Activated CD4-positive, alpha-beta T cell treated with anti-CD3 and anti-CD28 coated beads for 1 hour (primary cell): ENCODE measurements around the gene MBL2.

Experiments used
- DNase-seq: peaks from one replicate; pipeline ENCODE4 v3.0.0-alpha.2; 2020

The MBL2 gene

DNA sequence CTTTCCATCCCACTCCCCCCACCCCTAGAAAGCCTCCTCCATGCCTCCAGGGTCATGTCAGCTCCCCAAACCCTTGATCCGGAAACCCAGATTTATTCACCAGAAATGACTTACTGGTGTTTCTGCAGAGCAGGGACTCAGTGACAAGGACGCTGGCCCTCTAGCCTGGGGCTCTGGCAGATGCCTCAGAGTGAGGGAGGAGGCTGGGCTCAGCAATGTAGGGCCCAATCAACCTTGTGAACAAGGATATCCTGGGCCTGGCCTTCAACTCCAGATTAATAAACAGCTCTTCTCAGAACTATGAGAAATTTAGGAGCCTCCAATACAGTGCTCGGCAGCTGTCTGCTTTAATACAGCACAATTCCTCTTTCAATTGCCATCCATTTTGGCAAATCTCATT, at the start of gene MBL2:
TSS of gene MBL2 (minus strand) at position 162 of the 400 bp plus-strand sequence. CDS start 1,149 bp downstream, outside the sequence.
- DNase-seq, result no peak

DNA sequence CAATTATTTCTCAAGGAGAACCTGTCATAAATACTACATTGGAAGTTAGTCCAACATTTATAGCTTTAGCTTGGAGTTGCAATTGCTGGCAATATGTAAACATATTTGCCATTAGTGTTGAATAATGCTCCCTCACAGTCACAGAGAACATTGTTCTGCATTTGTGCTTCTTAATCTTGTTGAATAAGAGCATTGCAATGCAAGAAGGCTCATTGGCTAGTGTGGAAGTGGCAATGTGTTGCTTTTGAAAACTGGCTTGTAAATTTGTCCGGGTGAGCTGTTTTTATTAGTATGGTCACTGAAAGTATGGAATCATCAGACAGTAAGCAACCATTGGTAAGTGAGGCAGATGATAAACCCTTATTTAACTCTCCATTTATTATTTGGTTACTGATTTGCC, 47.7 kb upstream of the MBL2 start:
- no peak for DNase-seq

DNA sequence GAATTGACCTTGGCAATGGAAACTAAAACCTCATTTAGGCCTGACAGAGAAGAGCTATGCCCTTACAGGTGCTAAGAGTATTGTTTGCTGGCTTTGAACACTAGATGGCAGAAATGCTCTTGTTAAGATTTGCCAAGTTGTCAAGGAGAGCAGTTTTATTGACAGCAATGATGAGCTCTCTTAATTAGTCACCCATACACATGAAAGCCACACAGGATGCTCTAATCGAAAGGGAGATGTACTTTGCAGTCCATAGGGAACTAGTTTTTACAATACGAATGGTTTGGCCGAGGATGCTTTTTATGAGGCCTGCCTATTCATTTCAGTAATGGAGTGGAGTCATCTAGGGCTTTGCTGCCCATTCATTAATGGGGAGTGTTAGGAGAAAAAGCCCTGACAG, 45.4 kb upstream of the MBL2 start:
- DNase-seq, result no peak

DNA sequence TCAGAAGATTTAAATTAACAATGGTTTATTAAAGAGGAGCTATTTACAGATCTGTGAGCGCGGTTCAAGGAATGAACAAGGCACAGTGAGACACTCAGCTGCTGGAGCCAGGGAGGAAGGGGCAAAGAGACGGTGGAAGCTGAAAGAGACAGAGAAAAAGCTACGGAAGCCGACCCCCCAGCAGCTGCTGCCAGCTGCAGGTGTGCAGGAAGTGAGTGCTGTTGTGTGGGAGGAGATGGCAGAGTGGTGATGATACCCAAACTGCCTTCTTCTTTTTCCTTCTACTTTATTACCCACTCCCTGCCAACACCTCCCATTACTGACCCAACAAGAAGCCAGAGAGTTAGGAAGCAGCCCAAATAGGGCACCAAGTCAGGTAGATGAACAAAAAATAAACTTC, 41.9 kb upstream of the MBL2 start:
- DNase-seq, result no peak

DNA sequence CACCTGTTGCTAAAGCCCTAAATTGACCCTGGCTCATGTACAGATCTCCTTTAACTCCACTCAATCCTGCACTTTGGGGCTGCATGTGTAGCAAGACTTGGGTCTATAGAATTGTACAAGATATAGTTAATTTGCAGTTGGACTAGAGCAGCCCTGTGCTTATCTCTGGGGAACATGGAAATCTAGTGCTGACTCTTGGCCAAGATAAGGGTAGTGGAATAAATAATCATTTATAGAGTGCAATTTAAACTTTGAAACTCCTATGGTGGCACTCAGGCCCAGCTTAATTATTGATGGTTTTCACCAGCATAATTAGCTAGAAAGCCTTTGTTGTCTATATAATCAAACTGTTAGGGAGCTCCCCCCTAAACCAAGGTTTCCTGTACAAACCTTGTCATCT, 39.2 kb upstream of the MBL2 start:
- no peak for DNase-seq

DNA sequence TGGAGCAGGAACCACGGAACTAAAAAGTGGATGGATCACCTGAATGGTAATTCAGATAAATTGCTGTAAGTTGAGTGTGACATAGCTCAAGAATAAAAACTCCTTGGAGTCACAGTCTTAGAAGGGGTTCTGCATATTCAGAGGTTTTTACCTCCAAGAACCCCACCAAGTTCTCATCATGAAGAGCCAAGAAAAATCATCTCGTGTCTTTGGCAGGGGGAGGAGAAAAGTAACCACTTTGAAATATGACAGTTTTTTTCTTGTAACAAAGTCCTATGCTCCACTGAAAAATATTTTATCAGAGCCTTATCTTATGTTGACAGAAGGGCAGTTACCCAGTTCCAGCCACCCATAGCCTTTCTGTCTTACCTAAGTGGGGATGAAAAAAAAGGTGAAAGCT, 38.2 kb upstream of the MBL2 start:
- DNase-seq, result no peak

DNA sequence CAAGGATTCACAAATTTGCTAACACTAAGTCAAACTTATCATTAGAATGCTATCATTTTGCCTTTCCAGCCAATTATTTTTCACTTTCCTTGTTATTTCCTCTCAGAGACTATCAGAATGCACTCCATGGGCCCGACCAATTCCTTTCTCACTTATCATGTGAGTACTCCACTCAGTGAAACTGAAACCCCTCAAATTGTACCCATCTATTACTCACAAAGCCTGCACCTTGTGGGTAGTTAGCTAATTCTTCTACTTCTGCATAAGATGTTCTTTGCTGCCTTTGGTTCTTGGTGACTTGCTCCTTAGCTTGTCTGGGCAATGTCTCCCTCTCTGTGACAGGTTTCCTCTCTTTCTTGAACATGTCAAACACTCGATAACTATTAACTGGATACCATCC, 35.2 kb upstream of the MBL2 start:
- DNase-seq, result no peak

DNA sequence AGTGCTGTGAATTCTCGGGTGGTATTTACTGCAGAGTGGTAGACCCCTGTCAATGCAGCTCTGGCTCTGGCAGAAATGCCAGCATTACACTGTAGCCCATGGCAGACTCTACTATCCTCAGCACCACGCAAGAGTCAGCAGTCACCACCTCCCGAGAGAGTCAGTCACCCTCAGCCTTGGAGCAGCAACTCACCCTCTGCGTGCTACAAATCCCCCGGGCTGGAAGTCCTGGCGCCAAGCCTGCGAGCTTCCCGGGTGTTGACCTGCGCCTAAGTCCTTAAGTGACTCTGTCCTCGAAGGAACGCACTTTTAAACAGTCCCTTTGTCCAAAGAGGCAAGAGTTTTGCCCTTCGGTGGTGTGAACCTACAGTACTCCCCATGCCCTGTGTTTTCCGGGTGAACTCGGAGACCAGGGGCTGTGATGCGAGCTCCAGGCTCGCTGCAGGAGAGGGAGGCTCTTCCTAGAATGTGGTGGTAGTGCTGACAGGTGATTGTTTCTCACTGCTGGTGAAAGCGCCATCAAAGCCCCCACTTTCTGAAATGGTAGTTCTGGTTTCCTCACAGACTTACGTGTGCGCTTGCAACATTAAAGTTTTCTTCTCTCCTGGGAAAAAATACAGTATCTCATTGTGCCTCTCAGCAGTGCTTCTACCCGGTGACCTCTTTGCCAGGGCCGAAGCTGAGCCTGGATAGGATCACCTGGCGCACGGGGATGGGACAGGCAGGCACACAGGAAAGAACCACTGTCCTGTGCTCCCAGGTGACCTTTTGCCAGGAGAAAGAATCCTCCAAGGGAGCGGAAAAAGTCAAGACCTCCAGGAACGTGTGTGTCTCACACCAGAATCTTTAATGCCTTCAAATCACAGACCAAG, 33.1 kb upstream of the MBL2 start:
- no peak for DNase-seq

DNA sequence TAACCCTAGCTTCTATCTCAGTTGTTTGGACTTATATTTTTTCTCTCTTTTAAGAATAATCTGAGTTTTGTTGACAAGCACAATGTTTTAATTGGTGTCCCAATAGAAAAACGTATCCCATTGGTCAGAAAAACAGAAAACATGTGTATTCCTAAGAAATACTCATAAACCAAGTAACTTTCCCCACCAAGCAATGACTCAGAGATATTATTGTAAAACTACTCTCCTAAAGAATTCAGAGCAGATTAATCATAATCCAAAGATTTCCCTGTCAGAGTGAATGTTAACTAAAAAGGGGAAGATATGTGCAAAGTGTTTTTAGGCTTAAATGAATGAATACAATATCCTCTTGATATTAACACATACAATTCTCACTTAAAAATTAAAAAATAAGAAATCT, 29.4 kb upstream of the MBL2 start:
- DNase-seq, result no peak

DNA sequence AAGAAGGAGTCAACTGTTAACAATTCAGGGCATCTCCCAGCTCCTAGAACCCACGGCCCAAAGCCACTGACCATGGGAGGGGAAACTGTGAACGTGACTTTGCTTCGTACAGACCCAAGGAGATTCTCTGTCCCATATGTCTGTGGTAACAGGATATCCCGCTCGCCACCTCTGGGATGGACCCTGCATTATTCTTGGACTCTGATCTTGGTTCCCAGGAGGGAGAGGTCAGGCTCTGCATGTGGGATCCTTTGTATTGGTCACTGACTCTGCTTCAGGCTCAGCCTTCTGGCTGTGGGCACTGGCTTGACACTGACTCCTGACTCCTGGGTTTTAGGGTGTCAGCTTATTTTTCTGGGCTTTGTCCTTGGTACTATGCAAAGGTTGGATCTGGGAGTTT, 13.5 kb upstream of the MBL2 start:
- DNase-seq, result no peak

DNA sequence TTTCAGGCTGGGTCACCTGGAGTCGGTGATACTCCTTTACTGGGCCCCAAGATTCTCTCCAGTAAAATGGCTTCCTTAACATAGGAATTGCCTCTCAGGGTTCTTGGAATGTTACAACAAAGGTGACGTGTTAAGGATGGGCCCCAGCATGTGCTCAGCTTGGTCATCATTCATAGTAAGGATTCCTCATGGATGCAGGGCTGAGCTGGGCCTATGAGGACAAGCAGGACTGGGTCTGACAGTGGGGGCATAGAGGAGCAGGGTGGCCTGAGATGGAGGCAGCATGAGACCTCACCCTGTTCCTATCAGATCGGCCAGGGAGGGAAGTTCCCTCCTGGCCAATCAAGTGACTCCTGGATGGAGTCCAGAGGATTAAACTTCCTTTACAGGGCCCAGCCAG, 12.8 kb upstream of the MBL2 start:
- DNase-seq, result no peak

DNA sequence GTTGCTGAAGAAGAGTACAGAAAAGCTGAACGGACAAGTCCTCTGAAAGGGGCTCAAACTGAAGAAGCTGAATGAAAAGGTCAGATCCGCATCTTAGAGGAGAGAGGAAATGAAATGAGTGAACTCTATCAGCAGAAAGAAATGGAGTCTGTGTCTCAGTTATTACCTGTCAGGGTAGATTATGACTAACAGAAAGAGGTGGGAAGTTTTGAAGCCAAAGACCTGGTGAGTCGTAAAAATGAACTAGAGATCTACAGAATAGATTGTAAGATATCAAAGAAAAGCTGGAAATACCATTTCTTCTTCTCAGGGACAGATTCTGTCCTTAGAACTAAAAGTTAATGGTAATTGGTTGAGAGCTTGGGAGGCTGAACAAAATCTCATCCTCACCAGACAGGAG, 11.1 kb upstream of the MBL2 start:
- DNase-seq, result no peak

DNA sequence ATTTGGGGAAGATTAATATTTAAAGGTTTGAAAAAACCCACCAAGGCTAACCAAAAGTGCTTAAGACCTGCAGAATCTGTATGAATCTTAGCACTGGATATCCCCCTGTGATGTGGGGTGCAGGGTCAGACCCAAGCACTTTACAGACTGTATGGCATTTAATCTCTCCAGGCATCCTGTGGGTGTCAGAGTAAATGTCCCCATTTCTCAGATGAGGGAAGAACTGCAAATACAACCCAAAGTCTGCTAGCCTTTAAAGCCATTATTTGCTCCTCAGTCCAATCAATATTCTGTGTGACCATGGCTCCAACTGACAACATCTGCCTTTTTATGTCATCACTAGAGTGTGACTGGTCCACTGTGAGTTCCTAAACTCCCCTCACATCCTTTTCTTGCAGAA, 10.0 kb upstream of the MBL2 start:
- no peak for DNase-seq

DNA sequence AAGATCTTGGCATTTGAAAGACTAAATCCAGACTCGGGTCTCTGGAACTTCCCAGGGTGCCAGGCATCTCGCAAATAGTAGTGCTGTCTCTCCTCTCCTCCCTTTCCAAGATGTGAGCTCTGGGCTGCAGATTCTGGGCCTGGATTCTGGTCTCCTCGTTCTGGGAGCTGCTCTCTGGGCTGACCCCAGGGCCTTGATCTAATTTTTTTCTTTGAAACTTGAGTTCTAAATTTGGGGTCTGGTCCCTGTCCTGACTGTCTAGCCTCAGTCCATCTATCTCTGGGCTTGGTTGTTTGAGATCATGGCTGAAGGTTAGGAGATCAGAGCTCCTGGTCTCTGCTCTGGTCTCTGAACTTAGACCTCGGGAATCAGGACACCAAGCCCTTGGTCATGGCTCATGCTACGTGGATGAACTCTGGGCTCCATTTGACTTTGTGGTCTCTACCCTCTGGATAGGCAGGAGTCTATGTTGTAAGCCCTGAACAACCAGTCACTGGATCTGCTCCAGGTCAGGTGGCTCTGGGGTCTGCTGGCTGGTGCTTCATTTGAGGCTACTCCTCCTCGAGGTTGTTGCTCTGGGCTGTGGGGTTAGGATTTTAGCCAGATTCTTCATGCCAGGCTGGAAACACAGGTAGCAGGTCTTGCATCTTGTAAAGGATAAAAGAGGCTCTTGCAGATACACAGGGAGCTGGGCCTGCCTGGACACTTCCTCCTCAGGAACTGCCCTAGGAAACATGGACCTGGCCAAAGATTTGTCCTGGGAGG, 8.0 kb upstream of the MBL2 start:
- no peak for DNase-seq

DNA sequence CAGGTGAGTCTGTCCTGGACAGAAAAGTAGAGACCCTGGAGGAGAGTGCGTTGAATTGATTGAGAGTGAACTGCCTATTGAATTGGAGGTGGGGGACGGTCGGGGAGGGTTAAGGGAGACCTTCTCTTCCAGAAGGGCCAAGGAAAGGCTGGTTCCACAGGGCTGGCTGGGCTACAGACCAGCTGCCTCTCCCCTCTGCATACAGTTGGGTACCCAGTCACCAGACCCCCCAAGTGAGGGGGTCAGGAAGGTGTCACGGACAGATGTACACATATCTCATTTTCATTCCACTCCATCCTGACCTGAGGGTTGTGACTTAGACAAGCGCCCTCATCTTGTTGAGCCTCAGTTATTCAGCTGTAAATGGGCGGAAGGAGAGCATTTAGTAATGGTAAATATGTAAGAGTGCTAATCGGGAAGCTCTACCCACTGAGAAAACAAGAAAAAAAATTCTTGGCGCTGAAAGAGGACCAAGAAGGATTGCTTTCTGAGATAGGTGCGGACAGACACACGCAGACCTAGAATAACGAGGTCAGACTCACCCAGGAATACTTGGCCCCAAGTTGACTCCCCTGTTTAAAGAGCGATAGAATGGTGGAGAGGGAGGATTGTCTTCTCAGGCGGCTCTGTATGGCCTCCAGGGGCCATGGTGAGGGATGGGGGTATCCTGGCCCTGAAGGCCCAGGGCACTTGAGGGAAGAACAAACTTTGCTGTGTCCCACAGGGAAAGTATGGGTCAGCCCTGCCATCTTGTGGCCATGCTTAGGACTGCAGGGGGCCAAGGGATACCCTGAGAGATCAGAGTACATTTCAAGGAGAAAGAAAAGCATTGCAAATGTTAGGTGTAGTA, 7.2 kb upstream of the MBL2 start:
- DNase-seq, result no peak

DNA sequence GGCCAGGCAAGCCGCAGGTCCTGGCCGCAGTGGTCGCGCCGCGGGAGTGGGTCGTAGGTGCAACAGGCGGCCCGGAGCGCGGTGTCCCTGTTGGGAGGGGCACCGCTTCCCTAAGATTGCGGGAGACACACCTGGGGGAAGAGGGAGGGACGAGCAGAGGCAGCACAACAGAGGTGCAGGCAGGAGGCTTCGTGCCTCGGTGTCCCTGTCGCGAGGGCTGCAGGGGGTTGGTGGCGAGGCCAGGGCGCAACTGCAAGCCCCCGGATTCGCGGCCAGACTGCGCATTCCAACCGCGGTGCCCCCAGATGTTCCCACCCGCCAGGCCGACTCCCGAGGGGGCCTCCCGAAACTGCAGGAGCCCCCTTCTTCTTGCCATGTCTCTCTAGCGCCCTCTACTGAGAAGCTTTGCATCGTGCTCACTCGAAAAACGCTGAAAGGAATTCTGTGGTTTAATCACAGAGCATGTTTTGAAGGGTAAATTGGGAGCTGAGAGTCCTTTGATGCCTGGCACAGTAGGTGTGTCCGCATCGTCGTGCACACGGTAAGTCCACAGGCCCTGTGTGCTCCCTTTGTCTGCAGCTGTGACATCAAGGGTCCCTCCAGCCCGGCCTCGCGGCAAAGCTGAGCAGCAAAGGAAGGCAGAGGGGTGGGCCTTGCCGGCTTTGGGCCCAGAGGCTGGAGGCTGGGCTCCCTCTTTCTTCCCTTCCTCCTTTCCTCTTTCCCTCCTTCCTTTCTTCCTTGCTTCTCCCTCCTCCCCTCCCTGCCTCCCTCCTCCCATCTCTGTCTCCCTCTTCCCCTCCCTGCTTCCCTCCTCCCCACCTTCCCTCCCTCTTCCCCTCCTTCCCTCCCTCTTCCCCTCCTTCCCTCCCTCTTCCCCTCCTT, 6.2 kb upstream of the MBL2 start:
- no peak for DNase-seq

DNA sequence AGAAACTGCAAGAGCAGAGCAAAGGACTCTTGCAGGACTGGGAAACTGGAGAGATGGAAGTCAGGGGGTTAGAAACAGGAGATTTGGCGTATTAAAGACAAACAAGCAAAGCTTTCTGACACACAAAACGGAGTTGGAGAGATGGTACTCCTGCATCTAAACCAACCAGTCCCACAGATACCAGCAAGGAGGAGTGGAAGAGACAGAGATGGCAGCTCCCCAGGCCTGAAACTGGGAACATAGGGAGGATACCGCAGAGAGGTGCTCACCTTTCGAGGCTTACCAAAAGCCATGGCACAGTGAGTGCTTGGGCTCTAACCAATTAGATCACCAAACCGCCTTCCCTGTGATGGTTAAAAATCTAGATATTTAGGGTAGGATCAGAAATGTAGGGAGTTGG, 4.8 kb upstream of the MBL2 start:
- DNase-seq, result no peak

DNA sequence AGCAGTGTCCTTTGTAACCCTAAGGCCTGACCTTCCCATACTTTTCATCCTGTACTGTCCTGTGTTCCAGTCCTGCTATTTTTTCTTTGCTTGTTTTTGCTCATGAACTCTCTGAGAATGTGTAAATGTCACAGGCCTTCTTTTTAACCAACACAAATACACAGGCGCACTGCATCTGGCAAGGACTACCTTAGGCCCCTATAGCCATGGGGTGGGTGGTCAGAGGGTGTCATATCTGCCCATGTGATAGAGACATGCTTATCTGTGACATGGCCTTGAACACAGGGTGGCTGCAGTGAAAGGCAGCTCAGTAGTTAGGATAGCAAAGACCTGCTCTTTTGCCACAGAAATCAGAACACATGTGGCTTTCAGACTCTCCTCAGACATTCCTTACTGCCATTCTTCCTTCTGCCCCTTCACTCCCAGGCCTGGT, 3.9 kb upstream of the MBL2 start:
- no peak for DNase-seq

DNA sequence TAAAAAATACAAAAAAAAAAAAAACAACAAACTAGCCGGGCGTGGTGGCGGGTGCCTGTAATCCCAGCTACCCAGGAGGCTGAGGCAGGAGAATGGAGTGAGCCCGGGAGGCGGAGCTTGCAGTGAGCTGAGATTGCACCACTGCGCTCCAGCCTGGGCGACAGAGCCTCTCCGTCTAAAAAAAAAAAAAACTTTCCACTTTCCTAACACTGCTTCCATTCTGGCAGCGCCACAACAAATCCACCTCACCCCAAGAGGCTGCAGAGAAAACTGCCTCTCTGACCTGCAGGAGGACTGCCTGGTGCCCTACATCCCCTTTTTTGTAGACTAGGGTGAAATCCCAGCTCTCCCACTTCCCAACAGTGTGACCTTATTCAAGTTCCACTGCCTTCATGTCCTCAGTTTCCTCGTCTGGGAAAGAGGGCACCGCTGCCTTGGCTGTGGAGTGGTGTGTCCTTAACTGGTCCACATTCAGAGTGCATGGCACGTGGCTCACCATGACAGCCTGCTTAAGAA, 2.6 kb upstream of the MBL2 start:
- DNase-seq, result no peak

DNA sequence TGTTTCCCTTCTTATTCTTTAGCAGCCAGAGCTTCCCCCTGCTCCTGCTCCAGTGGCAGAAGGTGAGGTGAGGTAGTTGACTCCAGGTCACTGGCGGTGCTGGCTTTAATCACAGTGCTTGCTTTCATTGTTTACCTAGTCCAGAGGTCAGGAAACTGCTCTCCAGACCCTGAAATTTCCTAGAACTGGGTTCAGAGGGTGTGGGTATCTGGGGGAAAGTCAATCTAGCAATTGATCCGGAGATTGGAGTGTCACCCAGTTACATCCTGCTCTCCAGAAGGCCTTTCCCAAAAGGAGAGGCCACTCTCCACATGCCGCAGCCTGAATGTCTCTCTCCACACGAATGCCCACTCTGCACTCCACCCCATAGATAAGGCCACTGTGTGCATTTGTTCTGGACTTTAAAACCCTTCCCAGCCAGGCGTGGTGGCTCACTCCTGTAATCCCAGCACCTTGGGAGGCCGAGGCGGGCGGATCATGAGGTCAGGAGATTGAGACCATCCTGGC, 2.1 kb upstream of the MBL2 start:
- DNase-seq, result no peak

DNA sequence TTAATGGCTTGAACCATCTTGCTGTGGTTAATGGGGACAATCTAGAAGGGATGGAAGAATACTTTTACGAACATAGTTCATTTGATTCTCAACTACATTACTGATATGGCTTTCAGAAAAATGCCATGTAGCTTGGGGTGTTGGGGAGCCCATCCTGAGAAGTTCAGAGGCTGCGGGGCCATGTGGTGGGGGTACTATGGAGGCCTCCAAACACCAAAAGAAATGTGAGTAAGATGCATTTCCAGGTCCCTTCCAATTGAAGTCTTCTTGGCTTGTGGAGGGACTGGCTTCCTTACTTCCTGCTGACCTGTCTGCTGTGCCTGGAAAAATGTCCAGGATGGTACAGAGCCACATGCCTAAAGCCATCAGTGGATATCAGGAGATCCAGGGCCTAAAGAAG, 1.6 kb upstream of the MBL2 start:
- DNase-seq, result no peak
